Measurements from ENCODE around the gene ADK. TPM values are rescaled to one million over a fixed set of nuclear protein-coding genes. Genes with fewer than 3 reads are reported as not detected.

Gene ADK
- polyA plus RNA-seq, 1 experiment, result 19.4 TPM

GRCh38 chr10:74202356-74202755, 51.3 kb downstream of the ADK start:
- Histone ChIP-seq H3K4me3 (ENCODE audit: low read depth, low read length) (no peak overlapping the region), H3K36me3 (ENCODE audit: control insufficient read depth, insufficient read depth, low read length) (peaks cover 2% of the 10 kb centered on the region; the same call in 1 of the 2 replicates), H3K27me3 (ENCODE audit: control insufficient read depth, insufficient read depth, low read length) (no peaks in the 10 kb centered on the region)
- ChIA-PET POLR2A (no interaction called here), CTCF (interaction anchor here (0.6 to 1.2 kb wide), 2 partner anchors 11 to 839 kb away, joined by 4 to 6 read pairs; no protein-coding TSS in a partner anchor)
- DNase-seq (ENCODE audit: low read depth), result no peak
- TF ChIP-seq, protein P1, sequence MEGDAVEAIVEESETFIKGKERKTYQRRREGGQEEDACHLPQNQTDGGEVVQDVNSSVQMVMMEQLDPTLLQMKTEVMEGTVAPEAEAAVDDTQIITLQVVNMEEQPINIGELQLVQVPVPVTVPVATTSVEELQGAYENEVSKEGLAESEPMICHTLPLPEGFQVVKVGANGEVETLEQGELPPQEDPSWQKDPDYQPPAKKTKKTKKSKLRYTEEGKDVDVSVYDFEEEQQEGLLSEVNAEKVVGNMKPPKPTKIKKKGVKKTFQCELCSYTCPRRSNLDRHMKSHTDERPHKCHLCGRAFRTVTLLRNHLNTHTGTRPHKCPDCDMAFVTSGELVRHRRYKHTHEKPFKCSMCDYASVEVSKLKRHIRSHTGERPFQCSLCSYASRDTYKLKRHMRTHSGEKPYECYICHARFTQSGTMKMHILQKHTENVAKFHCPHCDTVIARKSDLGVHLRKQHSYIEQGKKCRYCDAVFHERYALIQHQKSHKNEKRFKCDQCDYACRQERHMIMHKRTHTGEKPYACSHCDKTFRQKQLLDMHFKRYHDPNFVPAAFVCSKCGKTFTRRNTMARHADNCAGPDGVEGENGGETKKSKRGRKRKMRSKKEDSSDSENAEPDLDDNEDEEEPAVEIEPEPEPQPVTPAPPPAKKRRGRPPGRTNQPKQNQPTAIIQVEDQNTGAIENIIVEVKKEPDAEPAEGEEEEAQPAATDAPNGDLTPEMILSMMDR (IDR thresholded peaks at IDR 0.05; ENCODE audit: insufficient read depth, low read depth, low read length), result no peak

DNA sequence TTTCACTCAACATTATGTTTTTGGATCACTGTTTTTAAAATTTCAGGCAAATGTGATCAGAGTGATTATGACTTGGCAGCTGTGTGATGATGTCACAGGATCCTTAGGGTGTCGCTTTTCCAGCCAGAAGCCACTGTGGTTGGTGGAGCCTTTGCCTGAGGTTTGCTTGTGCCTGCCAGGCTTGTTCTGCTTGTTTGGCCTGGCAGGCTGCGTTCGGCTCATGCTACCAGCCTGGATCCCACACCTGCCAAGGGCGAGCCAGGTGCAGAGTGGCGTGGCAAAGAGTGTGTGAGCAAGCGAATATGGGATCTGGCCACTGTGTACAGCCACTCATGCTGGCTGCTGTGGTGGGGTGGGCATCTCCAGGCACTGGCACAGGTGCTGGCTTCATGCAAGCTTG, 55.7 kb downstream of the ADK start:
- DNase-seq (ENCODE audit: low read depth), result no peak

GRCh38 chr10:74207691-74208480, 56.9 kb downstream of the ADK start:
- ChIA-PET POLR2A (no interaction called here), CTCF (interaction anchor here (0.6 kb wide), 1 partner anchor 27 kb away, joined by 3 read pairs; no protein-coding TSS in a partner anchor)
- TF ChIP-seq, protein P1 (IDR thresholded peaks at IDR 0.05; ENCODE audit: insufficient read depth, low read depth, low read length), result no peak
- Histone ChIP-seq H3K36me3 (ENCODE audit: control insufficient read depth, insufficient read depth, low read length) (peaks cover 2% of the 10 kb centered on the region; the same call in 1 of the 2 replicates), H3K4me3 (ENCODE audit: low read depth, low read length) (no peak overlapping the region), H3K27me3 (ENCODE audit: control insufficient read depth, insufficient read depth, low read length) (no peaks in the 10 kb centered on the region)
- DNase-seq (ENCODE audit: low read depth), result no peak

More for the DNA sequence above, 55.7 kb downstream of the ADK start:
- CTCF ChIA-PET, result interaction anchor here (0.5 kb wide), 1 partner anchor 341 kb away, joined by 3 read pairs; no protein-coding TSS in a partner anchor
- H3K4me3 ChIP-seq (ENCODE audit: low read depth, low read length), result no peak overlapping the region
- H3K27me3 ChIP-seq (ENCODE audit: control insufficient read depth, insufficient read depth, low read length), result no peaks in the 10 kb centered on the region
- POLR2A ChIA-PET, result no interaction called here
- TF ChIP-seq, protein P1 (IDR thresholded peaks at IDR 0.05; ENCODE audit: insufficient read depth, low read depth, low read length), result no peak
- peaks cover 2% of the 10 kb centered on the region; the same call in 1 of the 2 replicates for H3K36me3 ChIP-seq (ENCODE audit: control insufficient read depth, insufficient read depth, low read length)

- peaks cover 2% of the 10 kb centered on the region; the same call in 1 of the 2 replicates for H3K36me3 ChIP-seq (ENCODE audit: control insufficient read depth, insufficient read depth, low read length)
- TF ChIP-seq, protein P1 (IDR thresholded peaks at IDR 0.05; ENCODE audit: insufficient read depth, low read depth, low read length), result no peak
- no peaks in the 10 kb centered on the region for H3K27me3 ChIP-seq (ENCODE audit: control insufficient read depth, insufficient read depth, low read length)
- CTCF ChIA-PET, result no interaction called here
- POLR2A ChIA-PET, result no interaction called here
- no peak overlapping the region for H3K4me3 ChIP-seq (ENCODE audit: low read depth, low read length)
- DNase-seq (ENCODE audit: low read depth), result no peak
Measured at GRCh38 chr10:74208997-74209396, 58.0 kb downstream of the ADK start.

- Histone ChIP-seq H3K27me3 (ENCODE audit: control insufficient read depth, insufficient read depth, low read length) (no peaks in the 10 kb centered on the region), H3K36me3 (ENCODE audit: control insufficient read depth, insufficient read depth, low read length) (no peaks in the 10 kb centered on the region), H3K4me3 (ENCODE audit: low read depth, low read length) (no peak overlapping the region)
- ChIA-PET CTCF (interaction anchor here (0.5 to 2.4 kb wide), 17 partner anchors 10 to 333 kb away, joined by 3 to 10 read pairs (median 4); no protein-coding TSS in a partner anchor), POLR2A (interaction anchor here (0.6 kb wide), 1 partner anchor 16 kb away, joined by 6 read pairs; no protein-coding TSS in a partner anchor)
- no peak for DNase-seq (ENCODE audit: low read depth)
- TF ChIP-seq, protein P1 (IDR thresholded peaks at IDR 0.05; ENCODE audit: insufficient read depth, low read depth, low read length), result no peak
Measured at GRCh38 chr10:74213019-74213418, 62.0 kb downstream of the ADK start.

All from BJ (cell line).